Measurements from ENCODE around the gene NR3C1.
A peak's percentile ranks its signal among the peaks of the same experiment; 100 is the strongest.
"Not testable (repeated sequence)": the region's sequence is repeated elsewhere in the genome, so short reads cannot be mapped to it uniquely, and the experiment has no call there.

The NR3C1 gene

GRCh38 chr5:143331956-143332355 lies 71.5 kb downstream of the NR3C1 start:
- FAIRE-seq = no peak

GRCh38 chr5:143329843-143330242 lies 73.6 kb downstream of the NR3C1 start:
- FAIRE-seq = peak; percentile 13

GRCh38 chr5:143328589-143329220 lies 74.8 kb downstream of the NR3C1 start:
- FAIRE-seq = no peak

GRCh38 chr5:143325086-143325485 lies 78.4 kb downstream of the NR3C1 start:
- not testable (repeated sequence) for FAIRE-seq

- not testable (repeated sequence) for FAIRE-seq
Observed at GRCh38 chr5:143322931-143323630, 80.4 kb downstream of the NR3C1 start.

- no peak for FAIRE-seq
Observed at GRCh38 chr5:143322176-143322575, 81.3 kb downstream of the NR3C1 start.

GRCh38 chr5:143319437-143320227 lies 83.9 kb downstream of the NR3C1 start:
- FAIRE-seq = peak; percentile 38

- no peak for FAIRE-seq
Observed at GRCh38 chr5:143318833-143319232, 84.7 kb downstream of the NR3C1 start.

- FAIRE-seq = peak; percentile 97
Observed at GRCh38 chr5:143318270-143318669, 85.2 kb downstream of the NR3C1 start.

GRCh38 chr5:143316844-143317631 lies 86.4 kb downstream of the NR3C1 start:
- FAIRE-seq = no peak

- FAIRE-seq = no peak
Observed at GRCh38 chr5:143316337-143316736, 87.1 kb downstream of the NR3C1 start.

- FAIRE-seq = no peak
Observed at GRCh38 chr5:143315929-143316328, 87.6 kb downstream of the NR3C1 start.

GRCh38 chr5:143315214-143315613 lies 88.3 kb downstream of the NR3C1 start:
- FAIRE-seq = no peak

- FAIRE-seq = peak; percentile 76
Observed at GRCh38 chr5:143314659-143315058, 88.8 kb downstream of the NR3C1 start.

- FAIRE-seq = peak; percentile 91
Observed at GRCh38 chr5:143314099-143314498, 89.4 kb downstream of the NR3C1 start.

GRCh38 chr5:143313298-143313852 lies 90.1 kb downstream of the NR3C1 start:
- FAIRE-seq = no peak

- FAIRE-seq = peak; percentile 70
Observed at GRCh38 chr5:143312822-143313221, 90.7 kb downstream of the NR3C1 start.

GRCh38 chr5:143311955-143312354 lies 91.5 kb downstream of the NR3C1 start:
- FAIRE-seq = no peak

- FAIRE-seq = no peak
Observed at GRCh38 chr5:143311428-143311827, 92.1 kb downstream of the NR3C1 start.

- FAIRE-seq = no peak
Observed at GRCh38 chr5:143309661-143310431, 93.6 kb downstream of the NR3C1 start.

GRCh38 chr5:143308731-143309130 lies 94.8 kb downstream of the NR3C1 start:
- FAIRE-seq = no peak

- FAIRE-seq = no peak
Observed at GRCh38 chr5:143306040-143306439, 97.4 kb downstream of the NR3C1 start.

All from islet of Langerhans (tissue), 1 donor.